PC-9 (cell line): ENCODE data around the gene PPIL1.

ENCODE experiments used
- CTCF ChIP-seq: fragments of 200-600 bp; sonication (generic); conservative IDR thresholded peaks from 2 replicates; pipeline ENCODE4 v1.6.1; 2017; ENCODE audit warnings: mixed run types, antibody characterized with exemption, mild to moderate bottlenecking, moderate library complexity
- EZH2 ChIP-seq: fragments of 200-600 bp; sonication (generic); IDR thresholded peaks from 2 replicates; pipeline ENCODE4 v1.8.0; 2017; ENCODE audit warnings: antibody characterized with exemption, low read depth

- TF ChIP-seq CTCF, result no peak
- TF ChIP-seq EZH2, result no peak
These were observed 69.4 kb downstream of the PPIL1 start for GRCh38 chr6:36805096-36805797.
